Measurements from ENCODE around the gene TPST2. TPM values are rescaled to one million over a fixed set of nuclear protein-coding genes. Genes with fewer than 3 reads are reported as not detected.

The TPST2 gene
- total RNA-seq, 1 donor from 2014 or later = 18.5 TPM

GRCh38 chr22:26492220-26492619 is 97.7 kb downstream of the TPST2 start:
- TF ChIP-seq CTCF (IDR thresholded peaks at IDR 0.05; ENCODE audit: unreplicated experiment) = no peak
- no peaks in the 10 kb centered on the region for H3K9me3 Mint-ChIP-seq
- no peaks in the 10 kb centered on the region for H3K4me1 Mint-ChIP-seq
- no peak overlapping the region for H3K27ac Mint-ChIP-seq
- H3K36me3 Mint-ChIP-seq = peaks cover 41% of the 10 kb centered on the region
- no peaks in the 10 kb centered on the region for H3K27me3 Mint-ChIP-seq (ENCODE audit: low read depth)
- H3K4me3 Mint-ChIP-seq = no peak overlapping the region
- DNase-seq (ENCODE audit: low spot score in 2 of 2, unreplicated experiment in 2 of 2) = no peak

- DNase-seq (ENCODE audit: low spot score in 2 of 2, unreplicated experiment in 2 of 2) = no peak
- H3K36me3 Mint-ChIP-seq = peaks cover 32% of the 10 kb centered on the region
- no peak for TF ChIP-seq CTCF (IDR thresholded peaks at IDR 0.05; ENCODE audit: unreplicated experiment)
- no peaks in the 10 kb centered on the region for H3K27me3 Mint-ChIP-seq (ENCODE audit: low read depth)
- no peak overlapping the region for H3K27ac Mint-ChIP-seq
- no peaks in the 10 kb centered on the region for H3K9me3 Mint-ChIP-seq
- no peak overlapping the region for H3K4me3 Mint-ChIP-seq
- peaks cover 9% of the 10 kb centered on the region for H3K4me1 Mint-ChIP-seq
These were observed 100.4 kb downstream of the TPST2 start for GRCh38 chr22:26489447-26490036.

DNA sequence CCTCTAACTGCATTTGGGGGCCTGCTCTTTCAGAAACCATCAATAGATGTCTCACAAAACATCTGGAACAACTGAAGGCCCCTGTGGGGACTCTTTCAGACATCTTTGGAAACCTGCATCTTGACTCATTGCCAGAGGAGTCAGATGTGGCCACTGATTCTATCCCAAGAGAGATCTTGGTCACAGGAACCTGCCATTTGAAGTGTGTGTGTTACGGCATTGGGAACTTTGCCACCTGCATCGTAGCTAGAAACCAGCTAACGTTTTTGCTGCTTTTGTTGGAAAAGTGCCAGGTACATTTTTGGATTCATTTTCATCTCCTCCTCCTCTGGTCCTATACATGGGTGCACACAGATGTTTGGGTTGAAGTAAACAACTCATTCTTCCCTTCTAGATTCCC is 101.9 kb downstream of the TPST2 start:
- no peaks in the 10 kb centered on the region for H3K9me3 Mint-ChIP-seq
- DNase-seq (ENCODE audit: low spot score in 2 of 2, unreplicated experiment in 2 of 2) = no peak
- H3K36me3 Mint-ChIP-seq = peaks cover 22% of the 10 kb centered on the region
- no peak for TF ChIP-seq CTCF (IDR thresholded peaks at IDR 0.05; ENCODE audit: unreplicated experiment)
- peaks cover 16% of the 10 kb centered on the region for H3K4me1 Mint-ChIP-seq
- no peaks in the 10 kb centered on the region for H3K27me3 Mint-ChIP-seq (ENCODE audit: low read depth)
- no peak overlapping the region for H3K4me3 Mint-ChIP-seq
- H3K27ac Mint-ChIP-seq = no peak overlapping the region

DNA sequence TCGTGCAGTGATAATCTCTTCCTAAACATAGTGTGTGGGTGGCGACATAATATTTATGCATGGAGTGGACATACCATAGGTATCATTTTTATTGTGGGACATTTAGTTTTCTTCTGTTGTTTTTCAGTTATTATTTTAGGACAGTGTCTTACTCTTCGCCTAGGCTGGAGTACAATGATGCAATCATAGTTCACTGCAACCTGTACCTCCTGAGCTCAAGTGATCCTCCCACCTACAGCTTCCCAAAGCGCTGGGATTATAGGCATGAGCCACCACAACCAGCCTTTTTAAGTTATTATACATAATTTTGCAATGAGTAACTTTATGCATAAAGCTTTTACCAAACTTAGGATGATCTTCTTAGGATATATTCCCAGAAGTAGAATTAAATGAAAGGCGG is 103.5 kb downstream of the TPST2 start:
- Mint-ChIP-seq H3K9me3 (no peaks in the 10 kb centered on the region), H3K27ac (no peak overlapping the region), H3K36me3 (peaks cover 16% of the 10 kb centered on the region), H3K27me3 (ENCODE audit: low read depth) (no peaks in the 10 kb centered on the region), H3K4me1 (peaks cover 30% of the 10 kb centered on the region), H3K4me3 (no peak overlapping the region)
- TF ChIP-seq CTCF (IDR thresholded peaks at IDR 0.05; ENCODE audit: unreplicated experiment) = no peak
- DNase-seq (ENCODE audit: low spot score in 2 of 2, unreplicated experiment in 2 of 2) = no peak

DNA sequence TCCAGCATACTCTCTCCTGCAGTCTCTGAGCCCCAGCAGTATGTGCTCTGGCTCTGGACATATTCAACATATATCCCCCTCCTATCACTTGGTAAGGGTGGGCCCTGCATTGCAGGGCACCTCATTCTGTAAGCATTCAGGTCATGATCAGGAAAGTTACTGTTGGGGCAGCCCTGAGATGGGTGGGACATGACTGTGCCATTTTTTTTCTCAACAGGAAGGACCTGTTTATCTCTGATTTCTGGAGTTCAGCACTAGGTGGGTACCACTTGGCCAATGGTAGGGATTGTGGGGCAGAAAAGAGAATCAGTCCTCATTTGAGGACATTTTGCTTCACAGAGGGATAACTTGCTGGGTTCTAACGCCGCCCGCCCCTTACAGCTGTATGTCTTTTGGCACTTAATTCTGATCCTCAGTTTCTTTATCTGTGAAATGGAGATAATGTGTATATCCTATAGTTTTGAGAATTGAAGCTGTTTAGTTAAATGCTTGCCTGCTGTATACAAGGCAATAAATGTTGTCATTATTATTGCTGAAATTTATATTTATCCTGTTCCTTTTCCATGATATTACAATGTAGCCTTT is 104.0 kb downstream of the TPST2 start:
- no peaks in the 10 kb centered on the region for H3K9me3 Mint-ChIP-seq
- TF ChIP-seq CTCF (IDR thresholded peaks at IDR 0.05; ENCODE audit: unreplicated experiment) = no peak
- no peak for DNase-seq (ENCODE audit: low spot score in 2 of 2, unreplicated experiment in 2 of 2)
- peak overlapping the region; percentile 30 for H3K27ac Mint-ChIP-seq
- peak overlapping the region; percentile 24 for H3K4me3 Mint-ChIP-seq
- H3K36me3 Mint-ChIP-seq = peaks cover 15% of the 10 kb centered on the region
- no peaks in the 10 kb centered on the region for H3K27me3 Mint-ChIP-seq (ENCODE audit: low read depth)
- peaks cover 35% of the 10 kb centered on the region for H3K4me1 Mint-ChIP-seq

Measured in mesothelial cell of epicardium (in vitro differentiated cells).